Naive B cell (primary cell): Measurements from ENCODE around the gene RAP1GAP2. TPM values are rescaled to one million over a fixed set of nuclear protein-coding genes. Genes with fewer than 3 reads are reported as not detected.

ENCODE experiments used
- ATAC-seq, 2 donors: fragments of 150-1000 bp; cut with Tn5 transposase; 2 replicates each; pipeline ENCODE4 v1.10.0; 2021; ENCODE audit warnings: low read depth in 2 of 2, mild to moderate bottlenecking in 2 of 2, moderate library complexity in 2 of 2
- DNase-seq: peaks from one replicate; pipeline ENCODE4 v3.0.0; 2022
- H3K27ac Mint-ChIP-seq, 6 donors: one replicate each; pipeline ENCODE4 v1.8.0; 2020 to 2022; ENCODE audit warnings: mild to moderate bottlenecking in 6 of 6, mixed read lengths in 6 of 6, moderate library complexity in 5 of 6, inconsistent platforms in 2 of 6
- H3K27me3 Mint-ChIP-seq, 3 donors: one replicate each; pipeline ENCODE4 v1.8.0; 2021 to 2022; ENCODE audit warnings: mixed read lengths in 3 of 3, mild to moderate bottlenecking in 1 of 3
- H3K36me3 Mint-ChIP-seq, 2 donors: one replicate each; pipeline ENCODE4 v1.8.0; 2020 to 2022; ENCODE audit warnings: mixed read lengths in 2 of 2, inconsistent platforms in 1 of 2, mild to moderate bottlenecking in 1 of 2
- H3K4me1 Mint-ChIP-seq, 3 donors: one replicate each; pipeline ENCODE4 v1.8.0; 2020 to 2022; ENCODE audit warnings: mixed read lengths in 3 of 3, inconsistent platforms in 1 of 3, mild to moderate bottlenecking in 1 of 3, moderate library complexity in 1 of 3
- H3K4me3 Mint-ChIP-seq, 8 donors: one replicate each; pipeline ENCODE4 v1.8.0; 2020 to 2022; ENCODE audit warnings: mild to moderate bottlenecking in 8 of 8, mixed read lengths in 8 of 8, moderate library complexity in 8 of 8, inconsistent platforms in 2 of 8
- H3K9me3 Mint-ChIP-seq, 7 donors: one replicate each; pipeline ENCODE4 v1.8.0; 2020 to 2022; ENCODE audit warnings: mixed read lengths in 7 of 7, mild to moderate bottlenecking in 5 of 7, inconsistent platforms in 2 of 7, moderate library complexity in 1 of 7
- polyA plus RNA-seq, 6 donors: library from polyadenylated mRNA; unstranded; fragments of 300-500 nt; fragmentation: Illumina TruSeq; gene quantifications; one replicate each; pipeline ENCODE4 v1.2.3, GENCODE V29; 2021; ENCODE audit warnings: low read depth in 6 of 6

The RAP1GAP2 gene
- polyA plus RNA-seq, 6 donors from 2014 or later = 0.96 to 2.9 (median 1.4) TPM; not detected in 1

GRCh38 chr17:2828397-2829038, 32.3 kb downstream of the RAP1GAP2 start:
- ATAC-seq (peak; percentile 56), DNase-seq (peak; percentile 78)
- H3K36me3 Mint-ChIP-seq = no peaks in the 10 kb centered on the region
- peaks cover 33 to 57% (median 49%) of the 10 kb centered on the region in 3 donors for H3K4me1 Mint-ChIP-seq
- peak overlapping the region in 4 of 6 donors; percentile 34 to 92 (median 61) for H3K27ac Mint-ChIP-seq
- peak overlapping the region in 7 of 8 donors; percentile 7 to 80 (median 56) for H3K4me3 Mint-ChIP-seq
- peaks cover 0 to 4% (median 0%) of the 10 kb centered on the region in 7 donors for H3K9me3 Mint-ChIP-seq
- peaks cover 0 to 15% (median 0%) of the 10 kb centered on the region in 3 donors for H3K27me3 Mint-ChIP-seq

- Mint-ChIP-seq H3K4me3 (peak overlapping the region in 1 of 8 donors; percentile 80), H3K27ac (no peak overlapping the region), H3K36me3 (peaks cover 0 to 2% of the 10 kb centered on the region in 2 donors), H3K27me3 (peaks cover 0 to 26% (median 3%) of the 10 kb centered on the region in 3 donors), H3K4me1 (peaks cover 21 to 37% (median 36%) of the 10 kb centered on the region in 3 donors), H3K9me3 (peaks cover 0 to under 1% (median 0%) of the 10 kb centered on the region in 7 donors)
- DNase-seq (no peak), ATAC-seq (no peak)
These were observed 34.4 kb downstream of the RAP1GAP2 start for GRCh38 chr17:2830678-2831077.

- Mint-ChIP-seq H3K9me3 (no peaks in the 10 kb centered on the region), H3K4me3 (peak overlapping the region in 1 of 8 donors; percentile 25), H3K27me3 (peaks cover 7 to 37% (median 25%) of the 10 kb centered on the region in 3 donors), H3K36me3 (peaks cover 0 to 4% of the 10 kb centered on the region in 2 donors), H3K4me1 (peaks cover 4 to 15% (median 9%) of the 10 kb centered on the region in 3 donors), H3K27ac (peak overlapping the region in 1 of 6 donors; percentile 61)
- DNase-seq (no peak), ATAC-seq (no peak)
These were observed 39.5 kb downstream of the RAP1GAP2 start for GRCh38 chr17:2835780-2836179.

- H3K36me3 Mint-ChIP-seq = peaks cover 0 to 4% of the 10 kb centered on the region in 2 donors
These were observed 40.9 kb downstream of the RAP1GAP2 start for GRCh38 chr17:2837147-2837561.

GRCh38 chr17:2841606-2842005, 45.4 kb downstream of the RAP1GAP2 start:
- Mint-ChIP-seq H3K4me3 (no peak overlapping the region), H3K36me3 (no peaks in the 10 kb centered on the region), H3K27me3 (peaks cover 19 to 53% (median 35%) of the 10 kb centered on the region in 3 donors), H3K27ac (no peak overlapping the region), H3K4me1 (peaks cover 4 to 15% (median 8%) of the 10 kb centered on the region in 3 donors), H3K9me3 (no peaks in the 10 kb centered on the region)
- no peak for DNase-seq
- no peak for ATAC-seq

More at GRCh38 chr17:2837147-2837561, 40.9 kb downstream of the RAP1GAP2 start:
- DNase-seq (peak; percentile 82), ATAC-seq (peak; percentile 100)
- peaks cover 7 to 42% (median 25%) of the 10 kb centered on the region in 3 donors for H3K27me3 Mint-ChIP-seq
- H3K27ac Mint-ChIP-seq = peak overlapping the region in 3 of 6 donors; percentile 75 to 94 (median 76)
- no peaks in the 10 kb centered on the region for H3K9me3 Mint-ChIP-seq
- no peak overlapping the region for H3K4me3 Mint-ChIP-seq
- peaks cover 4 to 15% (median 9%) of the 10 kb centered on the region in 3 donors for H3K4me1 Mint-ChIP-seq

- ATAC-seq = no peak
- no peaks in the 10 kb centered on the region for H3K36me3 Mint-ChIP-seq
- H3K9me3 Mint-ChIP-seq = no peaks in the 10 kb centered on the region
- H3K4me1 Mint-ChIP-seq = peaks cover under 1 to 9% (median 1%) of the 10 kb centered on the region in 3 donors
- peak overlapping the region in 1 of 8 donors; percentile 52 for H3K4me3 Mint-ChIP-seq
- H3K27ac Mint-ChIP-seq = no peak overlapping the region
- no peak for DNase-seq
- peaks cover 19 to 51% (median 31%) of the 10 kb centered on the region in 3 donors for H3K27me3 Mint-ChIP-seq
These were observed 46.2 kb downstream of the RAP1GAP2 start for GRCh38 chr17:2842464-2842863.

GRCh38 chr17:2844416-2844815, 48.2 kb downstream of the RAP1GAP2 start:
- H3K4me1 Mint-ChIP-seq = peaks cover 10 to 22% (median 15%) of the 10 kb centered on the region in 3 donors
- ATAC-seq (no peak), DNase-seq (no peak)
- no peaks in the 10 kb centered on the region for H3K9me3 Mint-ChIP-seq
- H3K27me3 Mint-ChIP-seq = peaks cover 22 to 59% (median 36%) of the 10 kb centered on the region in 3 donors
- H3K27ac Mint-ChIP-seq = no peak overlapping the region
- H3K36me3 Mint-ChIP-seq = no peaks in the 10 kb centered on the region
- no peak overlapping the region for H3K4me3 Mint-ChIP-seq

GRCh38 chr17:2847381-2848333, 51.4 kb downstream of the RAP1GAP2 start:
- Mint-ChIP-seq H3K4me3 (no peak overlapping the region), H3K27me3 (peaks cover 36 to 58% (median 38%) of the 10 kb centered on the region in 3 donors), H3K4me1 (peaks cover 14 to 22% (median 19%) of the 10 kb centered on the region in 3 donors), H3K27ac (no peak overlapping the region), H3K36me3 (no peaks in the 10 kb centered on the region), H3K9me3 (no peaks in the 10 kb centered on the region)
- ATAC-seq = no peak
- DNase-seq = no peak

- DNase-seq (no peak), ATAC-seq (no peak)
- Mint-ChIP-seq H3K4me1 (peaks cover 19 to 23% (median 20%) of the 10 kb centered on the region in 3 donors), H3K27ac (no peak overlapping the region), H3K36me3 (no peaks in the 10 kb centered on the region), H3K9me3 (no peaks in the 10 kb centered on the region), H3K27me3 (peaks cover 28 to 53% (median 32%) of the 10 kb centered on the region in 3 donors), H3K4me3 (no peak overlapping the region)
These were observed 53.1 kb downstream of the RAP1GAP2 start for GRCh38 chr17:2849327-2849670.

GRCh38 chr17:2850991-2851390, 54.8 kb downstream of the RAP1GAP2 start:
- DNase-seq (no peak), ATAC-seq (no peak)
- H3K9me3 Mint-ChIP-seq = no peaks in the 10 kb centered on the region
- H3K4me3 Mint-ChIP-seq = peak overlapping the region in 1 of 8 donors; percentile 75
- no peak overlapping the region for H3K27ac Mint-ChIP-seq
- H3K36me3 Mint-ChIP-seq = no peaks in the 10 kb centered on the region
- H3K27me3 Mint-ChIP-seq = peaks cover 37 to 59% (median 43%) of the 10 kb centered on the region in 3 donors
- H3K4me1 Mint-ChIP-seq = peaks cover 29 to 31% (median 31%) of the 10 kb centered on the region in 3 donors

GRCh38 chr17:2851615-2852014, 55.4 kb downstream of the RAP1GAP2 start:
- DNase-seq = no peak
- Mint-ChIP-seq H3K36me3 (no peaks in the 10 kb centered on the region), H3K27me3 (peaks cover 42 to 60% (median 49%) of the 10 kb centered on the region in 3 donors), H3K9me3 (no peaks in the 10 kb centered on the region), H3K4me1 (peaks cover 29 to 31% (median 31%) of the 10 kb centered on the region in 3 donors), H3K27ac (no peak overlapping the region), H3K4me3 (peak overlapping the region in 4 of 8 donors; percentile 21 to 75 (median 65))
- ATAC-seq = no peak

GRCh38 chr17:2852221-2852620, 56.0 kb downstream of the RAP1GAP2 start:
- ATAC-seq (no peak), DNase-seq (no peak)
- no peaks in the 10 kb centered on the region for H3K36me3 Mint-ChIP-seq
- peak overlapping the region in 1 of 6 donors; percentile 63 for H3K27ac Mint-ChIP-seq
- H3K4me1 Mint-ChIP-seq = peaks cover 31 to 37% (median 33%) of the 10 kb centered on the region in 3 donors
- peak overlapping the region; percentile 26 to 84 (median 76) for H3K4me3 Mint-ChIP-seq
- peaks cover 48 to 66% (median 55%) of the 10 kb centered on the region in 3 donors for H3K27me3 Mint-ChIP-seq
- no peaks in the 10 kb centered on the region for H3K9me3 Mint-ChIP-seq

- Mint-ChIP-seq H3K4me3 (peak overlapping the region; percentile 61 to 84 (median 76)), H3K4me1 (peaks cover 27 to 32% (median 29%) of the 10 kb centered on the region in 3 donors), H3K36me3 (no peaks in the 10 kb centered on the region), H3K9me3 (no peaks in the 10 kb centered on the region), H3K27me3 (peaks cover 50 to 66% (median 61%) of the 10 kb centered on the region in 3 donors), H3K27ac (no peak overlapping the region)
- ATAC-seq (no peak), DNase-seq (no peak)
These were observed 56.6 kb downstream of the RAP1GAP2 start for GRCh38 chr17:2852729-2853282.
